Stimulated activated CD8-positive, alpha-beta memory T cell treated with anti-CD3 and anti-CD28 coated beads, Interleukin-12 subunit alpha, Interleukin-12 subunit beta, amount 100 ng/mL, for 24 hours (primary cell): ENCODE data around the gene CHST11.
"Not testable (repeated sequence)": the region's sequence is repeated elsewhere in the genome, so short reads cannot be mapped to it uniquely, and the experiment has no call there.

ENCODE experiments used
- DNase-seq: peaks from one replicate; pipeline ENCODE4 v3.0.0-alpha.2; 2020; ENCODE audit errors: extremely low read depth

CHST11 gene

GRCh38 chr12:104806194-104806593, 349.4 kb downstream of the CHST11 start:
- not testable (repeated sequence) for DNase-seq

- no peak for DNase-seq
Measured at GRCh38 chr12:104809251-104809650, 352.5 kb downstream of the CHST11 start.

GRCh38 chr12:104809706-104810385, 353.1 kb downstream of the CHST11 start:
- no peak for DNase-seq
